Mesodermal cell (in vitro differentiated cells): ENCODE data around the gene FAR2.

Experiments
- H3K27ac ChIP-seq: 2 replicates; pipeline ENCODE4 v1.7.0; 2013; ENCODE audit warnings: mild to moderate bottlenecking, low read depth, low read length, moderate library complexity; ENCODE audit not compliant: severe bottlenecking
- H3K36me3 ChIP-seq: 2 replicates; pipeline ENCODE4 v1.7.1; 2013; ENCODE audit warnings: mild to moderate bottlenecking, low read length, moderate library complexity; ENCODE audit not compliant: control insufficient read depth, insufficient read depth
- H3K4me1 ChIP-seq: one replicate; pipeline ENCODE4 v1.7.1; 2013; ENCODE audit warnings: mild to moderate bottlenecking, low read length; ENCODE audit not compliant: insufficient read depth, control insufficient read depth, poor library complexity, severe bottlenecking
- H3K4me3 ChIP-seq: 2 replicates; pipeline ENCODE4 v1.7.0; 2013; ENCODE audit warnings: low read length, control low read depth, mild to moderate bottlenecking; ENCODE audit not compliant: insufficient read depth, poor library complexity, severe bottlenecking; ENCODE audit errors: extremely low read depth
- H3K9me3 ChIP-seq: 2 replicates; pipeline ENCODE4 v1.7.1; 2013; ENCODE audit warnings: mild to moderate bottlenecking, low read length, moderate library complexity; ENCODE audit not compliant: control insufficient read depth
- WGBS, 2 experiments: methylation state at CpG; one replicate each; pipeline ENCODE4 v1.1.5; 2013; ENCODE audit warnings: missing lambda C conversion rate in 2 of 2; ENCODE audit not compliant: insufficient coverage in 2 of 2; 5-methylcytosine and 5-hydroxymethylcytosine counted together

Gene FAR2

DNA sequence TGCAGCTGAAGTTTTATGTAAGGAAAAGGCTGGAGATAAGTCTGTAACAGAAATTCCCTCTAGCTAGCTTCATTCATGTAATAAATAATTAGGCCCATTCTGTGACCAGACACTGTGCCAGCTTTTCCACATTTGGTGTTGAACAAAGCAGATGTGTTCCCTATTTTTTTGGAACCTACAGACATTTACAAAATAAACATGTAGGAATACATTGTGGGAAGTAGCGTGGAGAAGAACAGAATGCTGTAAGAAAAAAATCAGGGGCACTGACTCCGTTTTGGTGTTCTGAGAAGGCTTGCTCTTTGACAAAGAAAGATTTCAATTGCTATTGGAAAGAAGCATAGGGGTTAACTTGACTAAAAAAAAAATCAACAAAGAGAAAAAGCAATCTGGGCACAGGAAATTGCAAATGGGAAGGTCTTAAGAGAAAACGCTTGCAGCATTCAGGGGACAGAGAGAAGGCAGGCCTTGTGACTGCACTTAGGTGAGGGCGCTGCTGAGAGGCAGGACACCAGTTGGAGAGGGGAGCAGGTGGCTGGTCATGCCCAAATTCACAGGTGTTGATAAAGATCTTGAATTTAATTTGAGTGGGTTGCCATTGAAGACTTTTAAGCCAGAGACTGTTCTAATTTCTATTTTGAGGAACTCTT is 4.0 kb downstream of the FAR2 start:
- H3K36me3 ChIP-seq = no peaks in the 10 kb centered on the region
- no peak overlapping the region for H3K4me3 ChIP-seq
- no peak overlapping the region for H3K27ac ChIP-seq
- H3K4me1 ChIP-seq = no peaks in the 10 kb centered on the region
- H3K9me3 ChIP-seq = no peaks in the 10 kb centered on the region
- WGBS, 2 experiments = 40 to 49% methylated on average over 3 to 4 of the region's 4 CpGs

DNA sequence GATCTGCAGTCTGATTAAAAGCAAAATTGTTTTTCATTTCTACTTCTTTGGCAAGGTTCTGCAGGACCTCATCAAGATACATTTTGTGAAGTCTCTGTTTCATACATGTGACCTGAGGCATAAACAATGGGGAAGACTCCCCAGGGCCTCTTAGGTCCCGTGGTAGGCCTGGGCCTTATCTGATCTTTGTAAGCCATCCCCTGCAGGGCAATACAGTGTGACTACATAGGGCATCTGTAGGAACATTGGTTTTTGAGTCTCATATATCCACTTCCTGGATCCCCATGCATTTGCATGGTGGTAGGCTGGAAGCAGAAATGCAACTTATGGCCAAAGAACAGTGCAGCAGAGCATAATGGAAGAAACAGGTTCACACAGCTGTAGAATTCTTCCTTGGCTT is 6.0 kb downstream of the FAR2 start:
- WGBS, 2 experiments = 75 to 80% methylated on average over 1 of the region's 1 CpG
- no peaks in the 10 kb centered on the region for H3K4me1 ChIP-seq
- no peaks in the 10 kb centered on the region for H3K36me3 ChIP-seq
- H3K4me3 ChIP-seq = no peak overlapping the region
- no peak overlapping the region for H3K27ac ChIP-seq
- no peaks in the 10 kb centered on the region for H3K9me3 ChIP-seq

- H3K4me3 ChIP-seq = no peak overlapping the region
- no CpG with 5 or more reads among the region's 1 CpG for WGBS, 2 experiments
- no peaks in the 10 kb centered on the region for H3K4me1 ChIP-seq
- no peak overlapping the region for H3K27ac ChIP-seq
- no peaks in the 10 kb centered on the region for H3K36me3 ChIP-seq
- no peaks in the 10 kb centered on the region for H3K9me3 ChIP-seq
These were observed 8.4 kb downstream of the FAR2 start for GRCh38 chr12:29157486-29157946.

DNA sequence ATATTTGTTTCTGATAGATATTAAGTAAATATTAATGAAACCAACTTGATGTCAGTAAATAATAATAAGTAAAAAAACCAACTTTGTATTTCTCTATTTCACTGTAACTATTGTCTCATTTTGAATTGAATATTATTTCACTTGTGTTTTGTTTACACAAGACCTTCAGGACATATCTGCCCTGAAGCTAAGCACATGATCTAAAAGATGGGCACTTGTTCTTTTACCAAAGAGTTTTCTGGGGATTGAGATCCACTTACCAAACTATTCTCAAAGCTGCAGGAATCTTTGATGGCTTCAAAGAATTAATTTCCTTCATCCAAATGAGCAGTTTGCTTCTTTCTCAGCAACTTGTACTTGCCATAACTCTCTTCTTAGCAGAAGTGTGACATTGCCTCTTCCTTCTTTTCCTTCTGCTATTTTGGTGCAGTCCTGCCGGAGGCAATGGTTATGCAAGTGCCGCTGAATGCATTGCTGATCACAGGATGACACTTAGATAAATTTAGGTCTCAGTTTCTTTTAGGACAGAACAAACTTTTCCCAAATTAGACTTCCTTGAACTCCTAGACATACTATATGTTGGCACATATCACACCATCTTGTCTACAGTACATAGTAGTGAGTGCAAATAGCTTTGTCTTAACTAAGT is 9.2 kb downstream of the FAR2 start:
- WGBS, 2 experiments = 80 to 93% methylated on average over 1 to 2 of the region's 2 CpGs
- Histone ChIP-seq H3K4me1 (no peaks in the 10 kb centered on the region), H3K36me3 (no peaks in the 10 kb centered on the region)

GRCh38 chr12:29159661-29160060 is 10.6 kb downstream of the FAR2 start:
- no CpG with 5 or more reads among the region's 3 CpGs for WGBS, 2 experiments
- no peaks in the 10 kb centered on the region for H3K9me3 ChIP-seq
- no peaks in the 10 kb centered on the region for H3K36me3 ChIP-seq
- H3K4me1 ChIP-seq = no peaks in the 10 kb centered on the region
- no peak overlapping the region for H3K27ac ChIP-seq
- no peak overlapping the region for H3K4me3 ChIP-seq

More for the DNA sequence above, 9.2 kb downstream of the FAR2 start:
- H3K27ac ChIP-seq = no peak overlapping the region
- H3K9me3 ChIP-seq = no peaks in the 10 kb centered on the region
- no peak overlapping the region for H3K4me3 ChIP-seq

DNA sequence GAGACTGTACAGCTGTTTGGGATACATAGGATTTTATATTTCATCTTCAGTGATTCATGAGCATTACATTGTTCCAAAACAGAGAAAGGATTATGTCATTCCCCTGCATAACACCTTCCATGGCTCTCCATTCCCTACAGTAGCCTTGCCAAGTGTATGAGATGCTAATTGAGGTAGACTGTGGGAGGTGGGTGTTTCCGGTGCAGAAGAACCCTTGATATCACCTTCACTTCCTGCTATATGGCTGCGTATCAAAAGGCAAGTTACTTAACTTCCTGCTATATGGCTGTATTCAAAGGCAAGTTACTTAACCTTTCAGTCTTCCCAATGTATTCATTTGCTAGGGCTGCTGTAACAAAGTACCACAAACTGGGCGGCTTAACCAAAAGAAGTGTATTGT is 11.2 kb downstream of the FAR2 start:
- 100% methylated on average over 1 of the region's 3 CpGs for WGBS, 2 experiments
- H3K4me3 ChIP-seq = no peak overlapping the region
- H3K27ac ChIP-seq = no peak overlapping the region
- no peaks in the 10 kb centered on the region for H3K4me1 ChIP-seq
- no peaks in the 10 kb centered on the region for H3K36me3 ChIP-seq
- no peaks in the 10 kb centered on the region for H3K9me3 ChIP-seq

GRCh38 chr12:29163146-29163545 is 14.1 kb downstream of the FAR2 start:
- Histone ChIP-seq H3K4me1 (no peaks in the 10 kb centered on the region), H3K27ac (no peak overlapping the region), H3K36me3 (no peaks in the 10 kb centered on the region), H3K4me3 (no peak overlapping the region), H3K9me3 (no peaks in the 10 kb centered on the region)
- 96 to 100% methylated on average over 2 to 3 of the region's 4 CpGs for WGBS, 2 experiments

GRCh38 chr12:29164477-29165393 is 15.7 kb downstream of the FAR2 start:
- 97 to 98% methylated on average over 5 of the region's 7 CpGs for WGBS, 2 experiments
- Histone ChIP-seq H3K4me3 (no peak overlapping the region), H3K9me3 (no peaks in the 10 kb centered on the region), H3K36me3 (no peaks in the 10 kb centered on the region), H3K27ac (peak overlapping the region; percentile 64), H3K4me1 (no peaks in the 10 kb centered on the region)

GRCh38 chr12:29167445-29167844 is 18.4 kb downstream of the FAR2 start:
- no peak overlapping the region for H3K27ac ChIP-seq
- 90 to 94% methylated on average over 2 to 3 of the region's 4 CpGs for WGBS, 2 experiments
- H3K4me3 ChIP-seq = no peak overlapping the region
- no peaks in the 10 kb centered on the region for H3K4me1 ChIP-seq
- H3K36me3 ChIP-seq = peaks cover 6% of the 10 kb centered on the region
- H3K9me3 ChIP-seq = peaks cover 9% of the 10 kb centered on the region

DNA sequence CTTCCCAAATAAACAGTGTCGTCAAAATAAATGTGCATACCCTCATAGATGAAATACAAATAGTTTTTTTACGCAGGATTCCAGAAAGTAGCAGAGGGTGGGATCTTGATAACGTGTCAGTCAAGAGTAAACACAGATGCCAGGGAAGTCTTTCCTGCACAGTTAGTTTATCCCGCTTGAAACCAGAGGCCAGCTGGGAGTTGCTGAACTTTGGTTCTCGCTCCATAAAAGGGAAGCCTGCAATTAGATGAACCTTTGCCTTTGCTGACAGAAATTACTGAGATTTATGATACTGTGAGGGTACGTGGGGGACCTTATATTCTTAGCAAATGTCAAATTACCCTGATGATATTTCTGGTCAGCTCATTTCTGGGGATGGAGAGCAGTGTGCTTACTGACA is 18.9 kb downstream of the FAR2 start:
- H3K9me3 ChIP-seq = peaks cover 9% of the 10 kb centered on the region
- no peak overlapping the region for H3K4me3 ChIP-seq
- H3K4me1 ChIP-seq = no peaks in the 10 kb centered on the region
- H3K36me3 ChIP-seq = peaks cover 6% of the 10 kb centered on the region
- WGBS, 2 experiments = 90 to 93% methylated on average over 4 to 6 of the region's 6 CpGs
- no peak overlapping the region for H3K27ac ChIP-seq
